ENCODE data around the gene PNRC2.

DNA sequence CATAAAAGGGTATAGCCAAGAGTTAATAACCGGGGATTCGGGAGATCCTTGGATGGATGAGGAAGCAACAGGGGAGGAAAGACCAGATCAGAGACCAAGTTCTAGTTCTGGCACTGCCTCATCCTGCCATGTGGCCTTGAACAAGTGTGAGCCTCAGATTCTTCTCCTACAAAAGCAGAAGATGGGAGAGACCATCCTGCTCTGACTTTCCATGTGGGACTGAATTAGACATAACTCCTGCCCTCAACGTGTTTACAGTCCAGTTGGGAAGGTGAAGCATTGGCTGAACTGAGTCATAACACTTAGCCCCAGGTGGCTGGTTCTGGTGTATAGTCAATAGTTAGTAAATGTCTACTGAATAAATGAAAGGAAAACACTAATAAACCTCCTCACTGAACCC, 34.3 kb upstream of the PNRC2 start:
- TF ChIP-seq POLR2AphosphoS5 (IDR thresholded peaks at IDR 0.05) = no peak
- no peak for TF ChIP-seq POLR2A (IDR thresholded peaks at IDR 0.05)
- TF ChIP-seq, protein P1, sequence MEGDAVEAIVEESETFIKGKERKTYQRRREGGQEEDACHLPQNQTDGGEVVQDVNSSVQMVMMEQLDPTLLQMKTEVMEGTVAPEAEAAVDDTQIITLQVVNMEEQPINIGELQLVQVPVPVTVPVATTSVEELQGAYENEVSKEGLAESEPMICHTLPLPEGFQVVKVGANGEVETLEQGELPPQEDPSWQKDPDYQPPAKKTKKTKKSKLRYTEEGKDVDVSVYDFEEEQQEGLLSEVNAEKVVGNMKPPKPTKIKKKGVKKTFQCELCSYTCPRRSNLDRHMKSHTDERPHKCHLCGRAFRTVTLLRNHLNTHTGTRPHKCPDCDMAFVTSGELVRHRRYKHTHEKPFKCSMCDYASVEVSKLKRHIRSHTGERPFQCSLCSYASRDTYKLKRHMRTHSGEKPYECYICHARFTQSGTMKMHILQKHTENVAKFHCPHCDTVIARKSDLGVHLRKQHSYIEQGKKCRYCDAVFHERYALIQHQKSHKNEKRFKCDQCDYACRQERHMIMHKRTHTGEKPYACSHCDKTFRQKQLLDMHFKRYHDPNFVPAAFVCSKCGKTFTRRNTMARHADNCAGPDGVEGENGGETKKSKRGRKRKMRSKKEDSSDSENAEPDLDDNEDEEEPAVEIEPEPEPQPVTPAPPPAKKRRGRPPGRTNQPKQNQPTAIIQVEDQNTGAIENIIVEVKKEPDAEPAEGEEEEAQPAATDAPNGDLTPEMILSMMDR (IDR thresholded peaks at IDR 0.05) = no peak
